HEK293T (cell line): ENCODE measurements around the gene PEAK3.

Experiments
- CTCF ChIA-PET: fragments of 350-600 bp; formaldehyde crosslinking; extraction: SDS; loops from one replicate; lab custom pipeline; 2021; ENCODE audit warnings: antibody characterized with exemption, inconsistent platforms; lab: Yijun Ruan, JAX
- POLR2A ChIA-PET: fragments of 350-600 bp; formaldehyde crosslinking; extraction: SDS; loops from one replicate; lab custom pipeline; 2020; ENCODE audit warnings: antibody characterized with exemption, inconsistent platforms; lab: Yijun Ruan, JAX
- DNase-seq: peaks from one replicate; pipeline ENCODE4 v3.0.0; 2012; ENCODE audit warnings: mixed read lengths; ENCODE audit errors: extremely low spot score
- ARNT ChIP-seq: fragments of 450-650 bp; IDR thresholded peaks from 2 replicates; pipeline ENCODE4 v1.6.1; 2017; ENCODE audit warnings: mild to moderate bottlenecking
- BHLHE40 ChIP-seq: fragments of 450-650 bp; IDR thresholded peaks from 2 replicates; pipeline ENCODE4 v1.6.1; 2016; ENCODE audit warnings: mild to moderate bottlenecking, moderate library complexity, borderline replicate concordance
- CTBP1 ChIP-seq: fragments of 450-650 bp; IDR thresholded peaks from 2 replicates; pipeline ENCODE4 v1.6.1; 2016; ENCODE audit warnings: borderline replicate concordance
- ELF4 ChIP-seq: fragments of 450-650 bp; IDR thresholded peaks from 2 replicates; pipeline ENCODE4 v1.6.1; 2017; ENCODE audit warnings: antibody characterized with exemption
- FOXA1 ChIP-seq: fragments of 450-650 bp; IDR thresholded peaks from 2 replicates; pipeline ENCODE4 v1.6.1; 2016; ENCODE audit warnings: mild to moderate bottlenecking
- FOXK2 ChIP-seq: fragments of 450-650 bp; IDR thresholded peaks from 2 replicates; pipeline ENCODE4 v1.6.1; 2016; ENCODE audit warnings: mild to moderate bottlenecking
- FOXM1 ChIP-seq: fragments of 450-650 bp; IDR thresholded peaks from 2 replicates; pipeline ENCODE4 v1.6.1; 2017; ENCODE audit warnings: mild to moderate bottlenecking, borderline replicate concordance
- HDGF ChIP-seq: fragments of 450-650 bp; IDR thresholded peaks from 2 replicates; pipeline ENCODE4 v1.6.1; 2017; ENCODE audit warnings: antibody characterized with exemption, borderline replicate concordance
- L3MBTL2 ChIP-seq: fragments of 450-650 bp; conservative IDR thresholded peaks from 2 replicates; pipeline ENCODE4 v1.6.1; 2016; ENCODE audit warnings: mild to moderate bottlenecking
- LEF1 ChIP-seq: fragments of 450-650 bp; IDR thresholded peaks from 2 replicates; pipeline ENCODE4 v1.6.1; 2017; ENCODE audit warnings: mild to moderate bottlenecking, borderline replicate concordance
- NFRKB ChIP-seq: fragments of 450-650 bp; IDR thresholded peaks from 2 replicates; pipeline ENCODE4 v1.6.1; 2016; ENCODE audit warnings: mild to moderate bottlenecking, moderate library complexity
- PKNOX1 ChIP-seq: fragments of 450-650 bp; IDR thresholded peaks from 2 replicates; pipeline ENCODE4 v1.6.1; 2016
- SP1 ChIP-seq: fragments of 450-650 bp; IDR thresholded peaks from 2 replicates; pipeline ENCODE4 v1.6.1; 2017
- SUZ12 ChIP-seq: fragments of 450-650 bp; IDR thresholded peaks from 2 replicates; pipeline ENCODE4 v1.6.1; 2016; ENCODE audit warnings: mild to moderate bottlenecking
- TARDBP ChIP-seq: fragments of 450-650 bp; IDR thresholded peaks from 2 replicates; pipeline ENCODE4 v1.6.1; 2016
- ZNF384 ChIP-seq: fragments of 450-650 bp; IDR thresholded peaks from 2 replicates; pipeline ENCODE4 v1.6.1; 2016

Gene PEAK3

GRCh38 chr19:2327773-2328400 lies 45.9 kb upstream of the PEAK3 start:
- ChIA-PET CTCF (interaction anchor here (0.6 to 1.5 kb wide), 3 partner anchors 39 to 469 kb away, joined by 3 to 4 read pairs (median 3); no protein-coding TSS in a partner anchor), POLR2A (interaction anchor here (0.6 to 2.1 kb wide), 17 partner anchors 9 to 456 kb away, joined by 3 to 11 read pairs (median 3); partner anchors contain the start of genes GADD45B and SGTA)
- TF ChIP-seq L3MBTL2 (no peak), PKNOX1 (peak; percentile 83)
- DNase-seq = no peak

DNA sequence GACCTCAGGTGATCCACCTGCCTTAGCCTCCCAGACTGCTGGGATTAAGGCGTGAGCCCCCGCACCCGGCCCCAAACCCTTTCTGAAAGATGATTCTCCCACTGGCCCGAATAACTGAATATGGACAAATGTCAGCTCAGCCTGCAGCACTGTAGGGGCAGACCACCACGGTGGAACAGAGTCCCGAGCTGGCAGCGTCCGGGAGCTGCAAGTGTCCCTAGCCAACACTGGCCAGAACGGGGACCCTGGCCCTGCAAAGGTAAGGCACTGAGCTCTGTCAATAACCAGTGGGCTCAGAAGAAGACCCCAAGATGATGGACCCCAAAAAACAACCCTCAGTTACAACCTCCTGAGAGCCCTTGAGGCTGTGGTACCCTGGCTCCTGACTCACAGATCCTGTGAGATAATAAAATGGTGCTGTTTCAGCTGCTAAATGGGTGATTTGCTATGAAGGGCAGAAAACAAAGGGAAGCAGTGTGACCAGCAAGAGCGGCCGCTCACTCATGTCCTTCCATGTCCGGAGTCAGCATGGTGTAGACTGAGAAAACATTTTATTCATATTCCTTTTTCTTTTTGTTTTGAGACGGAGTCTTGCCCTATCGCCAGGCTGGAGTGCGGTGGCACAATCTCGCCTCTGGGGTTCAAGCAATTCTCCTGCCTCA lies 44.9 kb upstream of the PEAK3 start:
- no peak for DNase-seq
- CTCF ChIA-PET = interaction anchor here (1.5 kb wide), 1 partner anchor 38 kb away, joined by 4 read pairs; no protein-coding TSS in a partner anchor
- TF ChIP-seq FOXM1 = no peak
- no peak for TF ChIP-seq FOXK2
- no peak for TF ChIP-seq HDGF
- no peak for TF ChIP-seq FOXA1
- no peak for TF ChIP-seq ZNF384
- no peak for TF ChIP-seq SUZ12
- TF ChIP-seq L3MBTL2 = no peak
- TF ChIP-seq LEF1 = no peak
- no peak for TF ChIP-seq ELF4
- POLR2A ChIA-PET = interaction anchor here (0.9 to 2.1 kb wide), 5 partner anchors 8 to 61 kb away, joined by 3 to 11 read pairs (median 7); no protein-coding TSS in a partner anchor

DNA sequence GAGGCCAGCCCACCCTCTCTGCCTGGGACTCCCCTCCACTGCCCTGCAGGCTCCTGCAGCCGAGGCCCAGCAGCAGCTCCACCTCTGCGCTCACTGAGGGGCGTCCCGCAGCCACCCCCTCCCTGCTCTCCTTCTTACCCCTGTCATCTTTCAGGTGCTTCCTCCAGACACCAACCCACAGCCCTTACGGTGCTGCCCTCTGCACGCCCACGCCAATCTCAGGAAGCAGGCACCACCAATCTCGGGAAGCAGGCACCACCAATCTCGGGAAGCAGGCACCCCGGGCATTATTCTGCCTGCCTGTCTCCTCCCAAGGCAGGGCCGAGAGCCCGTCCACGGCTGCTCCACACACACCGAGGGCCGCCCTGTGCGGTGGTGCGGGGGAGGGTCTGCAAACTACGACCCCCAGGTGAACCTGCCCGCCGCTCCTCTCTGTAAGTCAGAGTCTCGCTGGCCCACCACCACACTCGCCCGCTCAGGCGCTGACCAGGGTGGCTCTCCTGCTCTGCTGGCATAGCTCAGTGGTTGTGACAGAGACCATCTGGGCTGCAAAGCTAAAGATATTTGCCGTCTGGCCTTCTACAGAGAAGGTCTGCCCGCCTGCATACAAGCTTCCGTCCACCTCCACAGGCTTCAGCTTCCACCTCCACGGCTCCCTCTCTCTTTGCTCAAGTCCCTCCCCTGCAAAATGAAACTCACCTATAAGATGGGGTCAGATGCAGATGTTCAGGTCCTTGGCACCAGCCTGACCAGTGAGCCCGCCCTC lies 43.5 kb upstream of the PEAK3 start:
- POLR2A ChIA-PET = no interaction called here
- CTCF ChIA-PET = interaction anchor here (0.5 to 0.6 kb wide), 2 partner anchors 33 to 178 kb away, joined by 3 to 8 read pairs; no protein-coding TSS in a partner anchor
- TF ChIP-seq ELF4 = no peak
- no peak for TF ChIP-seq SUZ12
- TF ChIP-seq HDGF = no peak
- no peak for TF ChIP-seq SP1
- no peak for TF ChIP-seq TARDBP
- TF ChIP-seq PKNOX1 = no peak
- no peak for TF ChIP-seq LEF1
- no peak for TF ChIP-seq FOXK2
- TF ChIP-seq CTBP1 = no peak
- no peak for TF ChIP-seq FOXA1
- no peak for TF ChIP-seq ARNT
- no peak for TF ChIP-seq BHLHE40
- no peak for TF ChIP-seq L3MBTL2
- no peak for TF ChIP-seq NFRKB
- no peak for TF ChIP-seq FOXM1
- no peak for TF ChIP-seq ZNF384

GRCh38 chr19:2324220-2324948 lies 42.4 kb upstream of the PEAK3 start:
- no peak for DNase-seq
- TF ChIP-seq FOXK2 = no peak
- TF ChIP-seq CTBP1 = no peak
- TF ChIP-seq ELF4 = no peak
- no peak for TF ChIP-seq NFRKB
- no peak for TF ChIP-seq ARNT
- no peak for TF ChIP-seq LEF1
- TF ChIP-seq PKNOX1 = no peak
- no peak for TF ChIP-seq FOXA1
- no peak for TF ChIP-seq ZNF384
- TF ChIP-seq SUZ12 = no peak
- no peak for TF ChIP-seq L3MBTL2
- TF ChIP-seq BHLHE40 = no peak
- TF ChIP-seq TARDBP = no peak
- no peak for TF ChIP-seq SP1
- TF ChIP-seq HDGF = no peak
- TF ChIP-seq FOXM1 = no peak
- POLR2A ChIA-PET = no interaction called here
- CTCF ChIA-PET = no interaction called here

More for the DNA sequence above, 43.5 kb upstream of the PEAK3 start:
- DNase-seq = no peak

GRCh38 chr19:2323707-2324106 lies 41.7 kb upstream of the PEAK3 start:
- CTCF ChIA-PET = no interaction called here
- POLR2A ChIA-PET = no interaction called here
- TF ChIP-seq ARNT = no peak

More at GRCh38 chr19:2323707-2324106, 41.7 kb upstream of the PEAK3 start:
- no peak for DNase-seq
